Uterus (tissue), 2 donors: Measurements from ENCODE around the gene TTLL9.

Experiments
- POLR2A ChIP-seq, 2 donors: fragments of 450-650 bp; IDR thresholded peaks; one replicate each; pipeline ENCODE4 v1.6.1; 2016; ENCODE audit warnings: antibody characterized with exemption in 2 of 2, mild to moderate bottlenecking in 1 of 2, moderate library complexity in 1 of 2
- TF ChIP-seq, protein P1 (sequence below), 4 experiments: fragments of 200-600 bp in 2 of 4; fragments of 450-650 bp in 2 of 4; sonication (generic) in 2 of 4; IDR thresholded peaks; one replicate each; pipeline ENCODE4 v1.5.1; 2016 to 2019; ENCODE audit warnings: antibody characterized with exemption in 4 of 4, mild to moderate bottlenecking in 2 of 4, moderate library complexity in 1 of 4

DNA sequence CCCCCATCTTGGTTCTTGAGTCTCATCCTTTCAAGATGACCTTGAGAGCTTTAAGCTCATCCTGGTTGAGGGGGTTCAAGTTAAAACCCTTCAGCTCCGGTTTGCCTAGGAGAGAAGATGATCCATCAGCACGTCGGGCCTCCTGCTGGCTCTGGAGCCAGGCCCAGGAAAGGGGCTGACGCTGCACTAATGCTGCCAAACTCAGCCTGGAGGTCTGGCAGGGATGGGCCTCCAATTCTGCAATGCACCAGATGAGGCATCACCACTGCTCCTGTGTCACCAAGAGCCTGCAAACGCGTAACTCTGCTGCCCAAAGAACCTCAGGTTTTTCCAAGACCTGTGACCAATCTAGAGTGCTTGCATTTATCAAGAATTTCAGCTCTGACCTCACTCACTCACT, 75.4 kb downstream of the TTLL9 start:
- TF ChIP-seq, protein P1, sequence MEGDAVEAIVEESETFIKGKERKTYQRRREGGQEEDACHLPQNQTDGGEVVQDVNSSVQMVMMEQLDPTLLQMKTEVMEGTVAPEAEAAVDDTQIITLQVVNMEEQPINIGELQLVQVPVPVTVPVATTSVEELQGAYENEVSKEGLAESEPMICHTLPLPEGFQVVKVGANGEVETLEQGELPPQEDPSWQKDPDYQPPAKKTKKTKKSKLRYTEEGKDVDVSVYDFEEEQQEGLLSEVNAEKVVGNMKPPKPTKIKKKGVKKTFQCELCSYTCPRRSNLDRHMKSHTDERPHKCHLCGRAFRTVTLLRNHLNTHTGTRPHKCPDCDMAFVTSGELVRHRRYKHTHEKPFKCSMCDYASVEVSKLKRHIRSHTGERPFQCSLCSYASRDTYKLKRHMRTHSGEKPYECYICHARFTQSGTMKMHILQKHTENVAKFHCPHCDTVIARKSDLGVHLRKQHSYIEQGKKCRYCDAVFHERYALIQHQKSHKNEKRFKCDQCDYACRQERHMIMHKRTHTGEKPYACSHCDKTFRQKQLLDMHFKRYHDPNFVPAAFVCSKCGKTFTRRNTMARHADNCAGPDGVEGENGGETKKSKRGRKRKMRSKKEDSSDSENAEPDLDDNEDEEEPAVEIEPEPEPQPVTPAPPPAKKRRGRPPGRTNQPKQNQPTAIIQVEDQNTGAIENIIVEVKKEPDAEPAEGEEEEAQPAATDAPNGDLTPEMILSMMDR (IDR thresholded peaks at IDR 0.05) = no peak
- no peak for TF ChIP-seq POLR2A (IDR thresholded peaks at IDR 0.05)
